ENCODE data around the gene RTTN.

DNA sequence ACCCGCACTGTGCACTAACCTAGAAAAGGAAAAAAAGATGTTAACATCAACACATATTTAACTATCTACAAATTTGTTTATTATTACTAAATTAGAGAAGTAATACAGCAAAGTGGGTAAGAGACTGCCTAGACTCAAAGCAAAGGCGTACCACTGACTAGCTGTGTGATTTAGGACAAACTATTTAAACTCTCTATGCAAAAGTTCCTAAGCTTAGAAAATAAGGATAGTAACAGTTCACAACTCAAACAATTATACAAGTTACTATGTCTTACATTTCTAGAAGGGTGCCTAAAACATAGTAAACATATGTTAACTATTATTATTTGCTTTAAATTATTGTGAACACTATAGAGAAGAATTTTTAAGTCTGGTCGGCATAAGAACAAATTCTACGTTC is 119.4 kb downstream of the RTTN start:
- no peak for TF ChIP-seq EZH2 (IDR thresholded peaks at IDR 0.05; ENCODE audit: borderline replicate concordance, low read depth, low read length, poor library complexity, severe bottlenecking)
- TF ChIP-seq, protein P1, sequence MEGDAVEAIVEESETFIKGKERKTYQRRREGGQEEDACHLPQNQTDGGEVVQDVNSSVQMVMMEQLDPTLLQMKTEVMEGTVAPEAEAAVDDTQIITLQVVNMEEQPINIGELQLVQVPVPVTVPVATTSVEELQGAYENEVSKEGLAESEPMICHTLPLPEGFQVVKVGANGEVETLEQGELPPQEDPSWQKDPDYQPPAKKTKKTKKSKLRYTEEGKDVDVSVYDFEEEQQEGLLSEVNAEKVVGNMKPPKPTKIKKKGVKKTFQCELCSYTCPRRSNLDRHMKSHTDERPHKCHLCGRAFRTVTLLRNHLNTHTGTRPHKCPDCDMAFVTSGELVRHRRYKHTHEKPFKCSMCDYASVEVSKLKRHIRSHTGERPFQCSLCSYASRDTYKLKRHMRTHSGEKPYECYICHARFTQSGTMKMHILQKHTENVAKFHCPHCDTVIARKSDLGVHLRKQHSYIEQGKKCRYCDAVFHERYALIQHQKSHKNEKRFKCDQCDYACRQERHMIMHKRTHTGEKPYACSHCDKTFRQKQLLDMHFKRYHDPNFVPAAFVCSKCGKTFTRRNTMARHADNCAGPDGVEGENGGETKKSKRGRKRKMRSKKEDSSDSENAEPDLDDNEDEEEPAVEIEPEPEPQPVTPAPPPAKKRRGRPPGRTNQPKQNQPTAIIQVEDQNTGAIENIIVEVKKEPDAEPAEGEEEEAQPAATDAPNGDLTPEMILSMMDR (conservative IDR thresholded peaks at IDR 0.05; ENCODE audit: low read depth, low read length), result no peak
